Kidney (tissue), 14 donors: Measurements from ENCODE around the gene NUDT17. TPM values are rescaled to one million over a fixed set of nuclear protein-coding genes. Genes with fewer than 3 reads are reported as not detected.

Source experiments
- DNase-seq, 5 donors: peaks; one replicate each; pipeline ENCODE4 v3.0.0-alpha.2; 2013 to 2020
- FAIRE-seq: peaks from 2 replicates; lab custom pipeline; 2012; peaks lifted over from hg19 to GRCh38; lab: Jason Lieb, UNC
- H3K27ac ChIP-seq, 2 donors: one replicate each; pipeline ENCODE4 v1.7.0; 2013; ENCODE audit warnings: low read depth in 2 of 2, low read length in 2 of 2, inconsistent platforms in 1 of 2
- H3K27me3 ChIP-seq: one replicate; pipeline ENCODE4 v1.7.1; 2013; ENCODE audit warnings: low read length, inconsistent platforms; ENCODE audit not compliant: control insufficient read depth, insufficient read depth
- H3K36me3 ChIP-seq, 3 donors: one replicate each; pipeline versions ENCODE4 v1.7.0 to v1.7.1; 2013; ENCODE audit warnings: low read length in 3 of 3, control low read depth in 1 of 3, inconsistent platforms in 1 of 3; ENCODE audit not compliant: insufficient read depth in 3 of 3, control insufficient read depth in 2 of 3
- H3K4me1 ChIP-seq, 3 donors: one replicate each; pipeline versions ENCODE4 v1.7.0 to v1.7.1; 2013; ENCODE audit warnings: low read length in 3 of 3, inconsistent platforms in 1 of 3, low read depth in 1 of 3; ENCODE audit not compliant: control insufficient read depth in 2 of 3, insufficient read depth in 2 of 3
- H3K4me3 ChIP-seq, 3 donors: one replicate each; pipeline versions ENCODE4 v1.7.0 to v1.8.1; 2013; ENCODE audit warnings: low read length in 3 of 3, control low read depth in 1 of 3, inconsistent platforms in 1 of 3
- H3K9ac ChIP-seq, 3 donors: one replicate each; pipeline versions ENCODE4 v1.7.0 to v1.7.1; 2013; ENCODE audit warnings: low read length in 3 of 3, control low read depth in 1 of 3, inconsistent platforms in 1 of 3
- H3K9me3 ChIP-seq, 3 donors: one replicate each; pipeline versions ENCODE4 v1.7.0 to v1.7.1; 2013; ENCODE audit warnings: low read length in 3 of 3, control low read depth in 1 of 3, inconsistent platforms in 1 of 3; ENCODE audit not compliant: control insufficient read depth in 2 of 3, insufficient read depth in 1 of 3
- intact Hi-C: fragments of 100-400 bp; cut with DNase I; formaldehyde crosslinking; loops from one replicate; pipeline ENCODE4 v1.11.1; 2022
- polyA plus RNA-seq: library from polyadenylated mRNA; stranded (reverse); fragments of 350-450 nt; fragmentation: Illumina TruSeq; extraction: RNeasy Lipid Tissue Mini Kit (QIAGEN cat#74804); gene quantifications from one replicate; pipeline ENCODE4 v1.2.3, GENCODE V29; 2014; ENCODE audit warnings: low read depth, low replicate concordance; ENCODE audit not compliant: insufficient read depth
- total RNA-seq: library from RNA; stranded (reverse); fragmentation: NEBNext Ultra II Directional; extraction: Animal tissue kit (Norgen Biotek cat#: 25700); gene quantifications from one replicate; pipeline ENCODE4 v1.2.1, GENCODE V29; 2021
- TF ChIP-seq, protein P1 (sequence below): IDR thresholded peaks from 3 replicates; pipeline ENCODE4 v1.5.1; 2012; ENCODE audit warnings: mild to moderate bottlenecking, moderate library complexity, borderline replicate concordance; ENCODE audit not compliant: insufficient read depth; ENCODE audit errors: extremely low read depth
- donor health status: control.
- donor health status: control.
- donor health status: control.
- donor health status: control.
- donor health status: control.
- donor health status: DM: yes; HTN: yes; CAD: no.
- donor health status: Normal renal cell carcinoma (clear cell type).

Gene NUDT17
- total and polyA plus RNA-seq, 2 donors from 2014 or later = 3.8 to 5.5 TPM

DNA sequence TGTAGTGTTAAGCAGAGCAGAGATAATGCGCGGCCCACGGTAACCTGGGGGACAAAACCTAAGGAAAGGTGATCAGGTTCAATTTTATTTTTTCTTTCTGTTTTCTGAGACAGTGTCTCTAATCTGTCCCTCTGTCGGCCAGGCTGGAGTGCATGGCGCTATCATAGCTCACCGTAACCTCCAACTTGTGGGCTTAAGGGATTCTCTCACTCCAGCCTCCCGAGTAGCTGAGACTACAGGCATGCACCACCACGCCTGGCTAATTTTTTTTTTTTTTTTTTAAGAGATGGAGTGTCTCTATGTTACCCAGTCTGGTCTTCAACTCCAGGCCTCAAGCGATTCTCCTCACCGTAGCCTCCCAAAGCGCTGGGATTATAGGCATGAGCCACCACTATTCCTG, 41.0 kb downstream of the NUDT17 start:
- Histone ChIP-seq H3K9ac (no peak overlapping the region), H3K9me3 (no peaks in the 10 kb centered on the region), H3K27me3 (no peaks in the 10 kb centered on the region), H3K36me3 (no peaks in the 10 kb centered on the region), H3K27ac (no peak overlapping the region), H3K4me1 (peaks cover 0 to 10% (median 0%) of the 10 kb centered on the region in 3 donors), H3K4me3 (peak overlapping the region in 2 of 3 donors; percentile 59 to 75)
- TF ChIP-seq, protein P1, sequence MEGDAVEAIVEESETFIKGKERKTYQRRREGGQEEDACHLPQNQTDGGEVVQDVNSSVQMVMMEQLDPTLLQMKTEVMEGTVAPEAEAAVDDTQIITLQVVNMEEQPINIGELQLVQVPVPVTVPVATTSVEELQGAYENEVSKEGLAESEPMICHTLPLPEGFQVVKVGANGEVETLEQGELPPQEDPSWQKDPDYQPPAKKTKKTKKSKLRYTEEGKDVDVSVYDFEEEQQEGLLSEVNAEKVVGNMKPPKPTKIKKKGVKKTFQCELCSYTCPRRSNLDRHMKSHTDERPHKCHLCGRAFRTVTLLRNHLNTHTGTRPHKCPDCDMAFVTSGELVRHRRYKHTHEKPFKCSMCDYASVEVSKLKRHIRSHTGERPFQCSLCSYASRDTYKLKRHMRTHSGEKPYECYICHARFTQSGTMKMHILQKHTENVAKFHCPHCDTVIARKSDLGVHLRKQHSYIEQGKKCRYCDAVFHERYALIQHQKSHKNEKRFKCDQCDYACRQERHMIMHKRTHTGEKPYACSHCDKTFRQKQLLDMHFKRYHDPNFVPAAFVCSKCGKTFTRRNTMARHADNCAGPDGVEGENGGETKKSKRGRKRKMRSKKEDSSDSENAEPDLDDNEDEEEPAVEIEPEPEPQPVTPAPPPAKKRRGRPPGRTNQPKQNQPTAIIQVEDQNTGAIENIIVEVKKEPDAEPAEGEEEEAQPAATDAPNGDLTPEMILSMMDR = no peak
- DNase-seq = no peak
- intact Hi-C loops = no loop called here
- no peak for FAIRE-seq

DNA sequence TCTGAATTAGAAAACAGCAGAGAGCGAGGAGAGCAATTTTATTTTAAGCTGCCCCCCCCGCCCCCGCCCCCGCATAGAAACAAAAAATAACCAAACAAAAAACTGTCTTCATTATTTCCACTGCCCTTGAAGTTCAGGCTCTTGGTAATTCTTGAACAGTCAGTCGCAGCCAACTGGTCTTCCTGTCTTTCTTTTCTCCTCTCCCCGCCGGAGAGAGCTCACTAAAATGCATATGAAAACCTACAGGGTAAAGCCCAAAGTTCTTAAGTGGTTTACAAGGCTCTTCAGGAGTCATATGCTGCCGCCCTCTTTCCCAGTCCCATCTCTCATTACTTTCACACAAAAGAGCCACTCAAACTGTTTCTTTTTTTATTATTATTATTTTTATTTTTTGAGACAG, 41.4 kb downstream of the NUDT17 start:
- no peak overlapping the region for H3K9ac ChIP-seq
- H3K4me1 ChIP-seq = peaks cover 0 to 14% (median 0%) of the 10 kb centered on the region in 3 donors
- no peaks in the 10 kb centered on the region for H3K9me3 ChIP-seq
- H3K27ac ChIP-seq = no peak overlapping the region
- TF ChIP-seq, protein P1 = no peak
- no peaks in the 10 kb centered on the region for H3K36me3 ChIP-seq
- intact Hi-C loops = no loop called here
- DNase-seq (no peak), FAIRE-seq (no peak)
- no peak overlapping the region for H3K4me3 ChIP-seq
- no peaks in the 10 kb centered on the region for H3K27me3 ChIP-seq

DNA sequence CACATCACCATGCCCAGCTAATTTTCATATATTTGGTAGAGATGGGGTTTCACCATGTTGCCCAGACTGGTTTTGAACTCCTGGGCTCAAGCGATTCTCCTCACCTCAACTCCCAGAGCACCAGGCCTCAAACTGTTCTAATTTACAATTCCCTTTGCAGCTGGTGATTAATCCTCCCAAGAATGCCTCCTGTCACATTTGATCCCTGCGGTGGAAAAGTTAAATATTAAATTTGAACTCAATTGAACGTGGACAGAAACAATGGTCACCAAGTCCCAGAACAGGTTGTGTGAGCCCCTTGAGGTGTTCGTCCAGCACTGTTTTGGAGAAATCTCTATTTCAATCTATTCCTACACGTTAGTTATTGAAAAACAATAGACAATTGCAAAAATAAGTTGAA, 42.2 kb downstream of the NUDT17 start:
- Histone ChIP-seq H3K9me3 (no peaks in the 10 kb centered on the region), H3K9ac (no peak overlapping the region), H3K27me3 (no peaks in the 10 kb centered on the region), H3K36me3 (no peaks in the 10 kb centered on the region), H3K4me1 (peaks cover 0 to 19% (median 4%) of the 10 kb centered on the region in 3 donors), H3K27ac (no peak overlapping the region), H3K4me3 (no peak overlapping the region)
- intact Hi-C loops = no loop called here
- TF ChIP-seq, protein P1 = no peak
- DNase-seq (peak in 2 of 5 donors; percentile 53 to 62), FAIRE-seq (no peak)

DNA sequence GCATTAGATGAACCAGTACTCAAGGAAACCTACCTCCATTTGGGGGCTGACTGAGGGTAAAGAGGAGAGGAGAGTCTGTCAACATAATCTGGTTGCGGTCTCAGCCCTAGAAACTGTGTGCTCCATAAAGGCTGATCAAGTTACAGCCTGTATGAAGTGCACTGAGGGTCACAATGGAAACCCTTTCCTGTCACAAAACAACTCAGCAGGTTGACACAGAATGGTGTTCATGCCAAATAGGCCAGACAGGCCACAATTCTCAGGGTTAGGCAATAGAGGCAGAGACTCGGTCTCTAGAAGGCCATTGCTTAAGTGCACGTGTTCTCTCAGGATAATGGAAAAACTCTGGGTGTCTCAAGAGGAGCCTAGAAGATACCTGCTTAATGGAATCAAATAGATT, 44.3 kb downstream of the NUDT17 start:
- H3K27ac ChIP-seq = no peak overlapping the region
- H3K9me3 ChIP-seq = no peaks in the 10 kb centered on the region
- no peak for FAIRE-seq
- peaks cover 0 to 19% (median 6%) of the 10 kb centered on the region in 3 donors for H3K4me1 ChIP-seq
- no peak overlapping the region for H3K9ac ChIP-seq
- TF ChIP-seq, protein P1 = no peak
- H3K36me3 ChIP-seq = no peaks in the 10 kb centered on the region
- DNase-seq = no peak
- intact Hi-C loops = no loop called here
- no peaks in the 10 kb centered on the region for H3K27me3 ChIP-seq
- H3K4me3 ChIP-seq = no peak overlapping the region
